Activated naive CD4-positive, alpha-beta T cell treated with anti-CD3 and anti-CD28 coated beads, Interleukin-2, amount 10 ng/mL, durations not matched to agents 7 days and 5 days (primary cell): ENCODE data around the gene SATB2.

Source experiments
- CTCF ChIA-PET: fragments of 350-600 bp; sonication (Branson Sonifier 250); formaldehyde crosslinking; loops from one replicate; lab custom pipeline; 2021; ENCODE audit warnings: antibody characterized with exemption; lab: Charles Lee
- DNase-seq: peaks from one replicate; pipeline ENCODE4 v3.0.0-alpha.2; 2020
- H3K27ac Mint-ChIP-seq: one replicate; pipeline ENCODE4 v1.8.0; 2021; ENCODE audit warnings: mild to moderate bottlenecking, moderate library complexity, mixed read lengths
- H3K27me3 Mint-ChIP-seq: one replicate; pipeline ENCODE4 v1.8.0; 2021; ENCODE audit warnings: mild to moderate bottlenecking, mixed read lengths
- H3K36me3 Mint-ChIP-seq: one replicate; pipeline ENCODE4 v1.8.0; 2021; ENCODE audit warnings: mixed read lengths
- H3K4me1 Mint-ChIP-seq: one replicate; pipeline ENCODE4 v1.8.0; 2021; ENCODE audit warnings: mixed read lengths
- H3K4me3 Mint-ChIP-seq: one replicate; pipeline ENCODE4 v1.8.0; 2021; ENCODE audit warnings: mild to moderate bottlenecking, moderate library complexity, mixed read lengths
- H3K9me3 Mint-ChIP-seq: one replicate; pipeline ENCODE4 v1.8.0; 2021; ENCODE audit warnings: mixed read lengths

SATB2 gene

GRCh38 chr2:199457147-199458008, at the start of gene SATB2:
Gene SATB2, minus strand, starts transcription at chr2:199457939. Its CDS starts 1,902 bp downstream, at chr2:199456037.
- Mint-ChIP-seq H3K9me3 (no peaks in the 10 kb centered on the region), H3K4me1 (peaks cover 30% of the 10 kb centered on the region), H3K36me3 (peaks cover 15% of the 10 kb centered on the region), H3K27ac (peak within 1 kb of the TSS; percentile 65), H3K4me3 (peak within 1 kb of the TSS; percentile 95), H3K27me3 (peaks cover 82% of the 10 kb centered on the region)
- CTCF ChIA-PET: interaction anchor here (1.0 to 1.1 kb wide), 2 partner anchors 11 to 12 kb away, joined by 3 read pairs; no protein-coding TSS in a partner anchor
- no peak for DNase-seq

GRCh38 chr2:199505755-199506403, 48.1 kb upstream of the SATB2 start:
- no peaks in the 10 kb centered on the region for H3K9me3 Mint-ChIP-seq
- H3K4me3 Mint-ChIP-seq: no peak overlapping the region
- H3K27ac Mint-ChIP-seq: no peak overlapping the region
- no peaks in the 10 kb centered on the region for H3K36me3 Mint-ChIP-seq
- DNase-seq: no peak
- H3K4me1 Mint-ChIP-seq: no peaks in the 10 kb centered on the region
- H3K27me3 Mint-ChIP-seq: no peaks in the 10 kb centered on the region
- CTCF ChIA-PET: interaction anchor here (0.7 kb wide), 1 partner anchor 244 kb away, joined by 3 read pairs; no protein-coding TSS in a partner anchor

- CTCF ChIA-PET: no interaction called here
- Mint-ChIP-seq H3K36me3 (no peaks in the 10 kb centered on the region), H3K4me1 (no peaks in the 10 kb centered on the region), H3K27me3 (no peaks in the 10 kb centered on the region), H3K4me3 (no peak overlapping the region), H3K9me3 (no peaks in the 10 kb centered on the region), H3K27ac (no peak overlapping the region)
- DNase-seq: no peak
Measured at GRCh38 chr2:199503148-199503547, 45.4 kb upstream of the SATB2 start.

GRCh38 chr2:199499005-199499404, 41.3 kb upstream of the SATB2 start:
- CTCF ChIA-PET: no interaction called here
- DNase-seq: no peak
- Mint-ChIP-seq H3K9me3 (no peaks in the 10 kb centered on the region), H3K27ac (no peak overlapping the region), H3K4me1 (no peaks in the 10 kb centered on the region), H3K36me3 (no peaks in the 10 kb centered on the region), H3K4me3 (no peak overlapping the region), H3K27me3 (no peaks in the 10 kb centered on the region)

GRCh38 chr2:199495147-199495546, 37.4 kb upstream of the SATB2 start:
- Mint-ChIP-seq H3K4me1 (no peaks in the 10 kb centered on the region), H3K36me3 (no peaks in the 10 kb centered on the region), H3K27me3 (peaks cover 4% of the 10 kb centered on the region), H3K4me3 (no peak overlapping the region), H3K27ac (no peak overlapping the region), H3K9me3 (no peaks in the 10 kb centered on the region)
- CTCF ChIA-PET: no interaction called here
- DNase-seq: no peak

GRCh38 chr2:199490049-199490448, 32.3 kb upstream of the SATB2 start:
- no peak overlapping the region for H3K4me3 Mint-ChIP-seq
- H3K27me3 Mint-ChIP-seq: peaks cover 19% of the 10 kb centered on the region
- CTCF ChIA-PET: interaction anchor here (1.7 kb wide), 1 partner anchor 36 kb away, joined by 4 read pairs; no protein-coding TSS in a partner anchor
- H3K4me1 Mint-ChIP-seq: no peaks in the 10 kb centered on the region
- H3K27ac Mint-ChIP-seq: no peak overlapping the region
- H3K36me3 Mint-ChIP-seq: no peaks in the 10 kb centered on the region
- no peak for DNase-seq
- H3K9me3 Mint-ChIP-seq: no peaks in the 10 kb centered on the region

DNA sequence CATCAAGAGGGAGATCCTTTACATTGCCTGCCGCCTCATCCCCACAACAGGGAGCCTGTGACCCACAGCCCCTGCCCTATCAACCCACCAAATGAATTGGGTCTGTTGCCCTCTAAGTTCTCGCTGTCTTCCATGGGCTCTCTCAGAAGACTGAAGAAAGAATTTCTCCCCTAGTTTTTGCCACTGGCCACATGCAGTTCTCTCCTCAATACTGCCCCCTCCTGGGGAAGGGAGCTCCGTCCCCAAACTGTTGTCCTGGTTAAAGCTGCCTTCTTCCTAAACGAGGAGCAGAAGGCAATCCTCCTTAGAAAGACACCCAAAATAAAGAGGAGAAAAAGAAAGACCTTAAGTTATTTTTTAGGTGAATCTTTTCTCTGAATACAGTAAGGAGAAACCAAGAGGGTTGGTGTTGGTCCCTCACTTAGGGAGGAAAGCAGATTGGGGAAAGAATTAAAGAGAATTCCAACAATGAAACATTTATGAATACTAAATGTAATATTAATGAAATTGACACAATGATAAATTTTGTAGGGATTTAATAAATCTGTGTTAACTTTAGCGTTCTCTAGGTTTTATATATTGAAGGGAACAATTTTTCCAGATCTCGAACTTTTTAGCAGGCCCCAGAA, 31.1 kb upstream of the SATB2 start:
- H3K9me3 Mint-ChIP-seq: no peaks in the 10 kb centered on the region
- peaks cover 23% of the 10 kb centered on the region for H3K27me3 Mint-ChIP-seq
- no peaks in the 10 kb centered on the region for H3K4me1 Mint-ChIP-seq

DNA sequence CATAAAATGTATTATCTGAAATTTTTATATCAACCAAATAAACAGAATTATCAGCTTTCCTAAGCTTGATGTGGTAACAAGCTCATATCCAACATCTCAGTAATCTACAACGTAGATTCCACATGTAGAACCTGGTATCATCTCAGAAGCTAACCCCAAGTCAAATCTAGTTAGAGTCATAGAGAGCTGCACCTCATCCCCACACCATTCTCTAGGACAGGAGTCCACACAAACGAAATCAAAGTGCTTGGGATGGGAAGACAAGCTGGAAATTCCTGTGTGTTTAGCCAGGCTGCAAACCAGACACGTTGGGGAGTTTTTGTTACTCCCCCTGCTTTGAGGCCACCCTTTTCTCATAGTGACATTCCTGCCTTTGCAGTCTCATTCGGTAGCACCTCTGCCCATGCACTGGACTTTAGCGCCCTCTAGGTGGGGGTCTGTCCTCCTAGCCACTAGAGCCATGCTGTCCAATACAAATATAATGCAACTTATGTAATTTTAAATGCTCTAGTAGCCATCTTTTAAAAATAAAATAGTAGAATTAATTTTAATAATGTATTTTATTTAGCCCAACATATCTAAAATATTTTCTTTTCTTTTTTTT, 28.1 kb upstream of the SATB2 start:
- CTCF ChIA-PET: interaction anchor here (0.8 to 1.2 kb wide), 4 partner anchors 8 to 19 kb away, joined by 3 to 4 read pairs (median 4); no protein-coding TSS in a partner anchor
- Mint-ChIP-seq H3K27ac (no peak overlapping the region), H3K27me3 (peaks cover 19% of the 10 kb centered on the region), H3K4me1 (no peaks in the 10 kb centered on the region), H3K9me3 (no peaks in the 10 kb centered on the region), H3K36me3 (no peaks in the 10 kb centered on the region), H3K4me3 (no peak overlapping the region)
- peak; percentile 57 for DNase-seq

More for the DNA sequence above, 31.1 kb upstream of the SATB2 start:
- H3K36me3 Mint-ChIP-seq: no peaks in the 10 kb centered on the region
- no peak overlapping the region for H3K4me3 Mint-ChIP-seq
- CTCF ChIA-PET: interaction anchor here (0.8 to 2.4 kb wide), 19 partner anchors 8 to 1183 kb away, joined by 3 to 11 read pairs (median 4); no protein-coding TSS in a partner anchor
- DNase-seq: peak; percentile 60
- no peak overlapping the region for H3K27ac Mint-ChIP-seq

- Mint-ChIP-seq H3K4me3 (no peak overlapping the region), H3K9me3 (no peaks in the 10 kb centered on the region), H3K4me1 (no peaks in the 10 kb centered on the region), H3K36me3 (no peaks in the 10 kb centered on the region), H3K27ac (no peak overlapping the region), H3K27me3 (peaks cover 19% of the 10 kb centered on the region)
- CTCF ChIA-PET: interaction anchor here (0.8 to 1.2 kb wide), 4 partner anchors 9 to 20 kb away, joined by 3 to 4 read pairs (median 4); no protein-coding TSS in a partner anchor
- no peak for DNase-seq
Measured at GRCh38 chr2:199484927-199485326, 27.2 kb upstream of the SATB2 start.

DNA sequence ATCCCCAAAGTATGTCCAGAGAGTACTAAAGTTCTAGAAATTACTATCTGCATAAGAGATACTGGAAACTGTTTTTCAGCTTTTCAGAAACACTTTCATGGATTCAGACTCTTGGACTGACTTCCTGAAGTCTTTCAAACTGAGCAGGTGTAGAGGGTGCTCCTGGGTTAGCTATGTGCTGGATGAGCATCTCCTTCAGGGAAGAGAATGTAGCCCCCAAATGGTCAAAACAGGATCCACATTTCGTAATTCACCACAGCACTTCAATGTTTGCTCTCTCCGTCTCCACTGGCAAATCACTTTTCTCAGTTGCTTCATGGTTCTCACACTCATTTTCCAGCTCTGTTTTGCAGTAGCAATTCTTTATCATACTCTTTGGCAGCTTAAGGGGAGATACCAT, 23.2 kb upstream of the SATB2 start:
- CTCF ChIA-PET: no interaction called here
- no peak overlapping the region for H3K4me3 Mint-ChIP-seq
- no peak overlapping the region for H3K27ac Mint-ChIP-seq
- no peaks in the 10 kb centered on the region for H3K4me1 Mint-ChIP-seq
- DNase-seq: no peak
- no peaks in the 10 kb centered on the region for H3K9me3 Mint-ChIP-seq
- H3K36me3 Mint-ChIP-seq: no peaks in the 10 kb centered on the region
- H3K27me3 Mint-ChIP-seq: peaks cover 15% of the 10 kb centered on the region

DNA sequence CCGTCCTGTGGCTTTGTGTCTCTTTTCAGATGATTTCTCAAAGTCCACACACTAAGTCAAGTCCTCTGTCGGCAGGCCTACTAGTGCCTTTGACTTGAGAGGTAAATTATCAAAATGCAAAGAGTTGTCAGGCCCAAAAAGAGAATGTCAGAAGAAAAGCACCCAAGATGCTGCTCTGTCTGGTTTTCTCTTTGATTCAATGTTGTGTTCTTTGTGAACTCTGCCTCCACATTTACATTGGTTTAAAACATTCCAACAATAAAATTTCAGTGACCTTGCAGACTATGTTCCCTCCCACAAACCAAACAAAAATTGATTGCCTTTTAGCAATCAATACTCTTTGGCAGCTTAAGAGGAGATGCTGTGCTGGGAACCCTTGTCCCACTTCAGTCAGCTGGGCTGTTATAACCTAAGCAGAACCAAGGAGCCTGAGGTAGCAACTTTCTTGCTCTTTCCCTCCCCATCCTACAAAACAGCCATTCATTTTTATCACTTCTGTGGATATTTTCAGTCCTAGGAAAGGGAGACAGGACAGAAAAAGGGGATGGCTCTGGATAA, 19.6 kb upstream of the SATB2 start:
- Mint-ChIP-seq H3K4me3 (no peak overlapping the region), H3K27ac (no peak overlapping the region), H3K36me3 (no peaks in the 10 kb centered on the region), H3K9me3 (no peaks in the 10 kb centered on the region), H3K4me1 (no peaks in the 10 kb centered on the region), H3K27me3 (peaks cover 33% of the 10 kb centered on the region)
- DNase-seq: no peak
- CTCF ChIA-PET: interaction anchor here (1.1 to 2.1 kb wide), 2 partner anchors 10 to 12 kb away, joined by 3 to 8 read pairs; no protein-coding TSS in a partner anchor

GRCh38 chr2:199471443-199472057, 13.8 kb upstream of the SATB2 start:
- peaks cover 2% of the 10 kb centered on the region for H3K36me3 Mint-ChIP-seq
- CTCF ChIA-PET: interaction anchor here (0.9 to 2.1 kb wide), 5 partner anchors 12 to 1110 kb away, joined by 3 to 7 read pairs (median 4); no protein-coding TSS in a partner anchor
- no peak for DNase-seq
- no peak overlapping the region for H3K27ac Mint-ChIP-seq
- H3K4me1 Mint-ChIP-seq: peaks cover 10% of the 10 kb centered on the region
- H3K27me3 Mint-ChIP-seq: peaks cover 84% of the 10 kb centered on the region
- H3K4me3 Mint-ChIP-seq: no peak overlapping the region
- H3K9me3 Mint-ChIP-seq: no peaks in the 10 kb centered on the region
